ENCODE results near the gene TENT4A.

GRCh38 chr5:6762116-6762515, 48.9 kb downstream of the TENT4A start:
- no peak for TF ChIP-seq CTCF (IDR thresholded peaks at IDR 0.05)
- TF ChIP-seq KAT7 (CRISPR knock-in tag; IDR thresholded peaks at IDR 0.05; ENCODE audit: borderline replicate concordance), result no peak
- no peak for TF ChIP-seq ATF2 (CRISPR knock-in tag; IDR thresholded peaks at IDR 0.05; ENCODE audit: borderline replicate concordance, low read depth)
- no peak for TF ChIP-seq TEAD4 (CRISPR knock-in tag; IDR thresholded peaks at IDR 0.05)
- TF ChIP-seq JUN (CRISPR knock-in tag; IDR thresholded peaks at IDR 0.05), result no peak
- no peak for TF ChIP-seq IRF2 (CRISPR knock-in tag; IDR thresholded peaks at IDR 0.05; ENCODE audit: borderline replicate concordance, low read depth)
- no peak for TF ChIP-seq CREB1 (CRISPR knock-in tag; IDR thresholded peaks at IDR 0.05)
- TF ChIP-seq TEAD1 (CRISPR knock-in tag; IDR thresholded peaks at IDR 0.05), result no peak
- TF ChIP-seq NR1H2 (CRISPR knock-in tag; IDR thresholded peaks at IDR 0.05), result no peak
- TF ChIP-seq MYBL2 (CRISPR knock-in tag; IDR thresholded peaks at IDR 0.05), result no peak
- TF ChIP-seq ZNF512 (CRISPR knock-in tag; IDR thresholded peaks at IDR 0.05; ENCODE audit: borderline replicate concordance), result no peak
- TF ChIP-seq STAT6 (CRISPR knock-in tag; conservative IDR thresholded peaks at IDR 0.05; ENCODE audit: low read depth), result no peak
- TF ChIP-seq NR2C2 (CRISPR knock-in tag; IDR thresholded peaks at IDR 0.05), result no peak

Data from WTC11 (cell line).